CD4-positive, alpha-beta T cell treated with Interleukin-4 for 1 hour (primary cell): Measurements from ENCODE around the gene PKNOX2.

Experiments
- DNase-seq, 2 donors: peaks; one replicate each; pipeline ENCODE4 v3.0.0-alpha.2; 2020 to 2022

The PKNOX2 gene

DNA sequence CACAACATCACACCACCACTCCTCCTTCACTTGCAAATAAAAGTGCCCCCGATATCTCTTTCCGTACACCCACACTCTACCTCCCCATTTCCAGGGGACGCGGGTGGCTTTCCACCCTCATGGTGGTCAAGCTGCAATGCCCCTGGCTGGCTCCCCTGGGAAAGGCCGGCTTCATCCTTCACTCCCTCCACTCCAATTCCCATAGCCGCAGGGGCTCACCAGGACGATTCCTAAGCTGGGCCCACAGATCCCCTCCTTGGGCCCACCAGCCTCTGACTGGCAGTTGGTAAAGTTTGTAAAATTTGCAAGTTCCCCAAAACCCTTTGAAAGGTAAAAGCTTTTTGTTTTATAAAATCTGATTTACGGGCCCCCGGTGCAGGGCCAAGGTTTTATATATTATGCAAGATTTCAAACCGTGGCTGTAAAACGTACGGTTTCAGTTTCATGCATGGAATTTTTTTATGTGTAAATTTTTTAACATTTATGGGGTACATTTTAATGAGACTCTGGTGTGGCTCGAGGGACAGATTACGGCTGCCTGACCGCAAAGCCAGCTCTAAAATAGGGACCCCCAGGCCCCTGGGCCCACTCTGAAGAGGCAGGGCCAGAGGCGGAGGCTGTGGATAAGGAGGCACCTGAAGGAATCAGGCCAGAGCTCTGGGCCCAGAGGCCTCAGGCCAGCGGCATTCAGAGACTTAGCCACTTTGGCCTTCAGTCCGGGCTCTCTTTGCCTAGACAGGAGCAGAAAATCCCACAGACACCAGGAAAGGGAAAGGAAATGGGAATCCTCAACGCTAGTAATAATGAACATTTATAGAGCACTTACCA lies 225.0 kb downstream of the PKNOX2 start:
- no peak for DNase-seq

DNA sequence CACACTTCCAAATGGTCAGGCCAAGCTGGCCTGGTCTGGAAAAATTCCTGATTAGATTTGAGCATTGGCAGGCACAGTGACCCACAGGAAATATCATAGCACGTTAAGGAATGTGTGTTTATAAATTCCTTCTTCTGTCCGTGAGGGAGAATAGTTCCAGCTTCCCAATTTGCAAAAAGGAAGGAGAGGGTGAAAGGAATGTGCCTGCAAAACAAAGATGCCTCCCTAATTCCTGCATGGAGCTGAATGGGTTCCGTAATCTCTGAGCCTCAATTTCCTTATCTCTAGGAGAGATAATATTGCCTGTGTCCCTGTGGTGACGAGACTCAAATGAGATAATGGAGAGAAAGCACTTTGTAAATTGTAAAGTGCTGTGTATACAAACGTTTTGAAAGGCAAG lies 226.4 kb downstream of the PKNOX2 start:
- DNase-seq, result no peak

DNA sequence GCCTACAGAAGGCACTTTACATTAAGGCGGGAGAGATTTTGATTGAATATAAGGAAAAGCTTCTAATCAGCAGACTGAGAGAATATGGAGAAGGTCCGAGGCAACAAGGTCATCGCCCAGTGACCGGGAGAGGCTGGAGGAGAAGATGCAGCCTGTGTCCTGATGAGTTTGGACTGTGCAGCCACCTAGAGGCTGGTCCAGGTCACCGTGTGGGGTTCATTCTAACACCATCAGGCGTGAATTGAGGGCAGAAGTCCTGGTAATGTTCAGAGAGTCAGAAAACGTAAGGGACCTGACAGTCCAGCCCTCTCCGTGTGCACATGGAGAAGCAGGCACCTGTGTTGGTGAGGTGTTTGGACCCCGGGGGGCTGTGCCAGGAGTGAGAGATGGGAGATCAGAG lies 228.8 kb downstream of the PKNOX2 start:
- DNase-seq, result no peak

DNA sequence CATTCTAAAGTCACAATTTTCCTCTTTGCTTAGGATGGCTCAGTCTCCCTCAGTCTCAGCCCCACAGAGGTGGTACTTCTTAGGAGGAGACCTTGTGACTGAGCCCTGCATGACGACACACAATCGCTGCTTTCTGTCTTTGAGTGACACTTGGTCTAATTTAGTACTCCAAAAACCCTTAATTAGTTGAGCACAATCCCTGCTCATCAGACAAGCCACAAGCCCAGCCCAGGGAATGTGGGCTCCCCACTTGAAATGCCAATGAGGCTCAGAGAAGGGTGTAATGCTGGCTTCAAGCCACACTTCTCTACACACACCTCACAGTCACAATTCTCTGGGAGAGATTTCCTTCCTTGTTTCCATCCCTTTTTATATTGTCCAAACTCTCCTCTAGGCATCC lies 229.7 kb downstream of the PKNOX2 start:
- no peak for DNase-seq

DNA sequence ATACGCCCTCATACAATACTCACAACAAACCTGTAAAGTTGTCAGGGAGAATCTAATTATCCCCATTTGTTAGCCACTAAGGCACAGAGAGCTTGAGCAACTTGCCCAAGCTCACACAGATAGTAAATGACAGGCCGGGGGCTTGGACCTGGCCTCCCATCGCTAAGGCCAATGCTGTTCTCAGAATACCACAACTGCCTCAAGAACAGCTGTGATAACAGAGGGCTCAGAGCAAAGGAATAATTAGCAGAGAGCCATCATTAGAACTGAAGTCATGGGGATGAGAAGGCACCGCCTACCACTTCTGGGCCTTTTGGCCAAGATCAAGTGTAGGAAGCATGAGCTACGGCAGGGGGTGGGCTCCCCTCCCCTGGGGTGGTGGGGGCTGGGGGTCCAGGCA lies 232.9 kb downstream of the PKNOX2 start:
- DNase-seq, result no peak

DNA sequence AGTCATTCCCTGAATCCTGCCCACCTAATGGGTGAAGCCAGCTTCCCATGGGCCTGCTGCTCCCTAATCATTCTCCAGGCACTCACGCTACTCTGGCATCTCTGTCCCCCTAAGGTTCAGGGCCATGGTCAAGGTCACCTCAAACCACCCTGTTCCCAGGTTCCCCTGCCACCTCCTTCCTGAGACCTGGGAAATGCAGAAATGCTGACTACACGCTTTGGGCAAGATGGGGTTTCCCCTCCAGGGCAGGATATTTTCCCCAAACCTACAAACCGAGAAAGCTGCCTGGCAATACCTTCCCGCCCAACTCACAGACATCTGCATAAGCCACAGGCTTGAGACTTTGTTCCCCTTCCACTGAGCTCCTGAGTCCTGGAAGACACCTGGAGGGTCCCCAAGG lies 233.9 kb downstream of the PKNOX2 start:
- DNase-seq, result no peak

DNA sequence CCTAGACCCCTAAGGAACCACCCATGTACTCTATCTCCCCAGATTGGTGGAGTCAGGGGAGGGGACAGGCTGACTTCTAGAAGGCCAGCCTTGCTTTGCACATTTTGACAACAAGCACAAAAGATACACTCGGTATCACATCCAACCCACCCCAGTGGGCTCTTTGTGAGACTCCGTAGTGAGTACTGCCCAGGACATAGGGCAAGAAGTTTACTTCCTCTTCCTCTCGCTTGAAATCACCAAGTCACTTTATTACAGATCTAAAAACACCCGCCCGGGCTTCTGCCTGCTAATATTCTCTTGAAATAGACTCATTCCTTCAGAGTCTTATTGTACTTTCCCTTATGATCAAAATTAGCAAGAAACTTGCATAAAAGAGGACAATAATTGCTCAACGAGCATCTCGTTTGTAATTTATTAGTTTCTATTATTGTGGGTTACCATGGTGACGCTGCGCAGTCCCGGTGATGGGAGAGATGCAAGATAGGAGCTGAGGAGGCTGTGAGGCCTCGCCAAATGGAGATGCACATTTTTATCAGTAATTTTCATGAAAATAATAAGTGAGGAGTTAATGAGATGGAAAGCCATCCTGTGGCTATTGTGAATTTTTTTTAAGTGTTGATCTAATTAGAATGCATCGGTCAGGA lies 234.6 kb downstream of the PKNOX2 start:
- DNase-seq, result no peak

DNA sequence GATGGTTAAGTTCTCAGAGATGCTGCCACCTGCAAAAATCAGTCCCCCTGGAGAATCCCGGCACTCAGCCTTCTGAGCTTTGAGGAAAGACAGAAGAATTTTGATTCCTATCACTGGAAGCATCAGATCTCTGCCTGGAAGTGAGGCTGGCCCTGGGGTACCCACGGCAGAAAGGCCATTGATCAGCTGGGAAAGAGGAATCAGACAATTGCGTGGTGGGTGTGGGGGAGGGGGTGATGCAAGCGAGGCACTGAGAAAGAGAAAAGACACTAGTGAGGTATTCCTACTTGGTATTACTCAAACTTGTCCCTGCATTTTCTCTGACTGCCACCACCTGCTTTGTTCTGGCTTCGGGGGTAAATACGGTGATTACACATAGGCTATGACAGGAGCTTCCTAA lies 235.4 kb downstream of the PKNOX2 start:
- no peak for DNase-seq

DNA sequence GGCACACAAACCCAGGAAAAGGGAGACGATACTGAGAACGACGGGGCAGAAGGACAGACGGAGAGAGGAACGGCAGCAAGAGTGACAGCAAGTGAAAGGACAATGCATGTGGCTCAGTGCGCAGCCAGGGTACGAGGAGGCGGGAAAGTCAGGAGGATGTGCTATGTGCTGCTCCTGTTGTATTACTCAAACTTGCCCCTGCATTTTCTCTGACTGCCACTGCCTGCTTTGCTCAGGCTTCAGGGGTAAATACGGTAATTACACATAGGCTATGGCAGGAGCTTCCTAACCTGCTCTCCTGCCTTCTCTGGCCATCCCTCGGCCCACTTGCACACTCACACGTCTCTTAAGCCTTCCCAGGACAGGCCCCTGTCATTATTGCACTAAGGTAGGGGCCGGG lies 236.7 kb downstream of the PKNOX2 start:
- DNase-seq, result no peak

DNA sequence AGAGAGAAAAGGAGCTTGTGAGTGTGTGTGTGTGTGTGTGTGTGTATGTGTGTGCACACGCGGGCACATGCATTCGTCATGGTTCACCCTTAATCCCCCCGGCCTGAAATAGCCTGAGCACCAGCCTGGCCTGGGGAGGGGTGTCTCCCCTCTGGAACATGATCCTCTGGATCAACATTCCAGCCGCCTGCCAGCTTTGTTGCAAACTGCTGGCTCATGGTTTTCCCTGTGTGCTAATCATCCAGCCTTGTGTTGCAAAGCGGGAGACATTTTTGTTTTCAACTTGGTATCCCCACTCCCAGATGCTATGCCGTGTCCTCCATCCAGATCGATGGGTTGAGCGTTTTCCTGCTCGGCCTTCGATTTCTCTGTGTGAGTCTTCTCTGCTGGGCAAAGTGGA lies 237.2 kb downstream of the PKNOX2 start:
- DNase-seq, result no peak

DNA sequence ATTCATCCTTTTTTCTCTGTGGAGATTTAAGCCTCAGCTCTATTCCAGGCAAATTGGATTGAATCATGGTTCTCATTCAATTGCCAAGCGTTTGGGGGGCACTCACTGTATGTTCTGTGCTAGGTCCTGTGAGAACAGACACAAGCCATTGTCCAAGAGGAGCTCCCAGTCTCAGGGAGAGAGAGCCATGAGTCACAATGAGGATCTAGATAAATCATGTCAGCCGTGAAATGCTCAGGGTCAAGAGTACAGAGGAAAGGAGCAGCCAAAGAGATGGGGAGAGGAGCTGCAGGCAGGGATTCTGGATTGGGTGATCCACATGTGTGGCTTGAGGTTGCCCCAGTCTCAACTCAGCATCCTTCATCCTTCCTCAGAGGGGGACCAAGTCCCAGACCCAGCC lies 237.9 kb downstream of the PKNOX2 start:
- DNase-seq, result no peak

DNA sequence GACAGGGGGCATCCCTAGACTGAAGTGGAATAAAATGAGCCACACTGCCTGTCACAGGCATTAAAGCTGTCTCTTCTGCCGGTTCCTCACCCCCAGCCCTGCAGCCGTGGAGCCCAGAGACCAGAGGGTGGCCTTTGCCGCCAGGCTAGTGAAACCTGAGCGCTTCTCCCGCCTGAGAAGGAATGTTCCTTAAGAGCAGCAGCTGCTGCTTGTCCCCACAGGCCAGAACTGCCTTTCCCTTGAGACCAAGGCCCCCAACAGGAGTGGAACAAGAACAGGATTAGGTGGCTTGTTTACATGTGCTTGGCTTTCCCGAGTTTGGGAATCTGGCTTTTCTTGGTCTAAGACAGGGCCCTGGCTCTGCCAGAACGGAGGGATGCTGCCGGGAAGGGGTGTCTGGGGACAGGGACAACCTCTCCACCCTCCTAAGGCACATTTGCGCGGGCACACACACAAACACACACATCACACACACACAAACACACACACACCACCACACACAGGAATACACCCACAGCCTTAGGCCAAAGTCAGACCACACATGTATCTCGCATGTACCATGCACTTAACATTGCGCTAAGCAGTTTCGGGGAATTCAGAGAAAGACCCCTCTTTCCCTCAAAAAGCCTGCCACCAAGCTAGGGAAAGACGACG lies 239.7 kb downstream of the PKNOX2 start:
- no peak for DNase-seq

DNA sequence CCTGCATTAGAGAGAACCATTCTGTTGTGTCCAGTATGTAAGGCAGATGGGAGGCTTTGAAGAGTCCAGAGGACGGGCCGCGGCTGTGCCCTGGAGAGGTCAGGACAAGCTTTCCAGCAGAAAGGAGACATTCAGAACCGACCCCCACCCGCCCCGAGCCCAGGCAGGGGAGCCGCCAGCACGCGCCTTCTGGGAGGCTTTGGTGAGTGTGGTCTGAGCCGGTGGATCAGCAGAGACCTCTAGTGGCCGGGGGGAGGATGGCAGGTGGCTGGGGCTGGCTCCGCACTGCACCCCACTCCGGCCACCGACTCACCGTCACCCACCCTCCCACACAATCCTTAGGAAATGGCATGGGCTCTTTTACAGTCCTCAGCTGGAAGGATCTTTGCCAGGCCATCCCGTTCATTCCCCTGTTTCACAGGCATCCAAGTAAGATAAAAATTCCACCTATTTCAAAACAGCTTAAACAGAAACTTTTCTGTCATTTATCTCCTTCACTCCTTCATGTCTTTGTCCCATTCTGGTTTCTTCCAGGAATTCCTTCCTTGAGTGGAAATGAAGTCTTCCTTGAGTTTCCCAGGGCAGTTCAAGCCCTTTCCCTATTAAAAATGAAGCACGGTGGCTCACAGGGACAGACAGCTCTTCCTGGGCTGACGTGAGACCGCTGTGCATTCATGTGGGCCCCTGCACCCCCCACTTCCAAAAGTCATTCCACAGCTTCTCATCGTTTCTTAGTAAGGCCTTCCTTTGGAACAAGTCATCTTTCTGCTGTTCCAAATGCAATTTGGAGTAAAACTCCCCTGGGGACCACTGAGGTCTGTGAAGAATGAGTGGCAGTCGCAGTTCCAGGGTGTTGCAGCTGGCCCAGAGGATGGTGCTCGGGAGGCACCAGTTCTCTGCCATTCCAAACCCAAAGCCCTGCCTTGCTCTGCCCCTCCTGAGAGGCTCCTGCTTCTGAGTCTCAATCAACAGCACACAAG lies 240.6 kb downstream of the PKNOX2 start:
- peak; percentile 44 to 55 for DNase-seq

DNA sequence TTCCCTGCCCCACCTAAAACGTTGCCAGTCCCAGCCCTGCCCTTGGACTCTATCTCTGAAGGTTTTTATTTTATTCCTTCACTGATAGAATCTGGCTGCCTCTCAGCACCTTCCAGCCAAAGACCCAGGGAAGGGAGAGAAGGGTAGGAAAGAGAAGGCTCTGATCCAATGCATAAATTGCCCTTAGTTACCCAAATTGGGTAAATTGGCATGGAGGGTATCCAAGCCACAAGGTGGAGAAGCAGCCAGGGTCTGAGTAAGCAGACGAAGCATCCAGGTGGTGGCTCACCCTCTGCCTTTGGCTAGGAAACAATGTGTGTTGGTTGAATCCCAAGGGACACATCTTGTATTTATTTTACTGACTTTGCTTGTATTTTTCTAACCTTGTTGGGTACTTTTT lies 242.5 kb downstream of the PKNOX2 start:
- no peak for DNase-seq

DNA sequence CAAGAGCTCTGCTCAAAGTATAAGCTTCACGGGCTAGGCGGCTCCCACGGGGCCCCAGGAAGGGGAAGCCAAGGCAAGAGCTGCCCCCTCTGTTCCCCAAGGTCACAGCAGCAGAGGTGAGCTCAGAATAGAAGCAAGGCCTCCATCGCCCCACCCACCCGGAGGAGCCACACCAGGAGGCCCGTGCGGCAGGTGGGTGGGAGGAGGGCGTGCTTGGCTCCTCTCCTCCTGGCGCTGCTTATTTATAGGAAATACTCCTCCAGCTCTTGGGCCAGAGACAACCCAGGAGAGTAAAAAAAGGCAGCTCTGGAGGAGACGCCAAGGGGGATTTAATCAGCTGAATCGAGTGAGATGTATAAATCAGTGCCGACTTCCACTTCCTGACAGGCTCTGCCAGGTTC lies 243.8 kb downstream of the PKNOX2 start:
- DNase-seq, result no peak

DNA sequence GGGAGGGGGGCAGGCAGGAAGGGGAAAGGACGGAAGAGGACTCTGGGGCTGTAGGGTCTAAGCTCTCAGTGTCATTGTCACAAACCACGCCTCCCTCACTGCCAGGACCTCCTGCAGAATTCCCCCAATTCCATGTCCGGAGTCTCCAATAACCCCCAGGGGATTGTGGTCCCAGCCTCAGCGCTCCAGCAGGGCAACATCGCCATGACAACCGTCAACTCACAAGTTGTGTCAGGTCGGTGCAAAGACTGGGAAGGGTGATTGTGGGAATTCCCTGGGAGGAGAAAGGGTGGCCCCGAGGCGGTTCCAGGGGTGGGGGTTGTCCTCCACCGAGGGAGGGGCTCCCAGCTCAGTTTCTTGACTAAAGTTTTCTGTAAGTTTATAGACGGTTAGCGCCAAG lies 245.5 kb downstream of the PKNOX2 start:
- no peak for DNase-seq

DNA sequence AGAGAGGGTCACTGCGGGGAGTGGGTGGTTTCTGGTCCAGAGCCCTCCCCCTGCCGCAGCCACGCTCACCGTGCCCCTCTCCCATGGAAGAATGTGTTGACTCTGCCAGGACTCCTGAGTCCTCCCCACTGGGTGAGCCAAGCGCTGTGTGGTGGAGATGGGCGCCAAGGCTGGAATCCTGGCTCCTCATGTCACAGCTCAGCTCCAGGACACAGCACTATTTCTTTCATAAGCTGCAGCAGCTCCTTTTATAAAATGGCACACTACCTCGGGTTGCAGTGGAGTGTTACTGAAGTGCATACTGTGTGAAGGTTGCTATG lies 247.6 kb downstream of the PKNOX2 start:
- no peak for DNase-seq

DNA sequence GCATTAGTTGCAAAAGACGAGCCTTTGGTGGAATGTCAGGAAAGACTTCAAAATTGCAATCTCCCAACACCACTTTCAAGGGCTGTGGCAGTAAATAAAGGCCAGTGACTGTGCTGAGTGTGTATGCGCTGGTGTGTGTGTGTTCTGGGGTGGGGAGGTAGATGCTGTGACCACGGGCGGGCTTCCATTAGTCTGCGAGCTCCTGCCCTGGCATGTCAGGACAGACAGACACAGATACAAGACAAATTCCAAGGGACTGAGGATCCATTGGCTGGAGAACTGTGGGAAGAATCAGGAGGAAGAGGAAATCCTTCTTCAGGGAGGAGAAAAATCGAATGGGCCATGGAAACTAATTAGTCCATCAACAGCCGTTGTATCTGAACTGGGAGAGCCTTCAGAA lies 248.0 kb downstream of the PKNOX2 start:
- DNase-seq, result no peak

DNA sequence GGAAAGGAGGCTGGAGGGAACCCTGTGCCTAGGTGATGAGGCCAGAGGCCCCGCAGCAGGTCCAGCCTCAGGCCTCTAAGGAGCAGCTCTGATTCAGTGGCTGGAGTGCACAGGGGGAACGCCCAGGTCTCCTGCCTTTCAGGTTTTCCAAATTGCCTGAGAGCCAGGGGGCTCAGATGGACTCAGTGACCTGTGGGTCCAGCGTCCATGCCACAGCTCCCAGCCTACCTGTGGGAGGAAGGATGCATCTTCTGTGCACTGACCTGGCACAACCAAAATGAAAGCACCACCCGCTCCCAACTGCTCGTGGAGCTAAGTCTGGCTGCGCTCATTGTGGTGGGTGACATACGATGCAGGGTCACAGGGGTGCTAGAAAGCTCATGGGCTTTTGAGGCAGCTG lies 248.7 kb downstream of the PKNOX2 start:
- DNase-seq, result no peak

DNA sequence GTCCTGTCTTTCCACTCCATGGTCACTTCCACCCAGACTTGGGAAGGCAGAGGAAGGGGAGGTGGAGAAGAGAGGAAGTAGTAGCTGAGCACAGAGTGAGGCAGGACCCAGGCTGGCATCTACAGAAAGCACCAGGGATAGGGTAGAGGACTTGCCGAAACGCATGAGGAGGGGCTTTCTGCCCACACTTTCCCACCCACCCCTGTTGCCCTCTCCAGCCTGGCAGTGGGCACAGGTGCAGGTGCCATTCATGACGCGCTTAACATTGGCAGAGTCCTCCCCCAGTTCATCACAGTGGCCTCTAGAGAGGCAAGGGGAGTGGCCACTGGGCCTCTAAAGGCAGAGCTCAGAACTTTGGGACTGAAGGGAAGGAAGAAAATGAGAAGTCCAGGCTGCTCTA lies 249.6 kb downstream of the PKNOX2 start:
- no peak for DNase-seq

DNA sequence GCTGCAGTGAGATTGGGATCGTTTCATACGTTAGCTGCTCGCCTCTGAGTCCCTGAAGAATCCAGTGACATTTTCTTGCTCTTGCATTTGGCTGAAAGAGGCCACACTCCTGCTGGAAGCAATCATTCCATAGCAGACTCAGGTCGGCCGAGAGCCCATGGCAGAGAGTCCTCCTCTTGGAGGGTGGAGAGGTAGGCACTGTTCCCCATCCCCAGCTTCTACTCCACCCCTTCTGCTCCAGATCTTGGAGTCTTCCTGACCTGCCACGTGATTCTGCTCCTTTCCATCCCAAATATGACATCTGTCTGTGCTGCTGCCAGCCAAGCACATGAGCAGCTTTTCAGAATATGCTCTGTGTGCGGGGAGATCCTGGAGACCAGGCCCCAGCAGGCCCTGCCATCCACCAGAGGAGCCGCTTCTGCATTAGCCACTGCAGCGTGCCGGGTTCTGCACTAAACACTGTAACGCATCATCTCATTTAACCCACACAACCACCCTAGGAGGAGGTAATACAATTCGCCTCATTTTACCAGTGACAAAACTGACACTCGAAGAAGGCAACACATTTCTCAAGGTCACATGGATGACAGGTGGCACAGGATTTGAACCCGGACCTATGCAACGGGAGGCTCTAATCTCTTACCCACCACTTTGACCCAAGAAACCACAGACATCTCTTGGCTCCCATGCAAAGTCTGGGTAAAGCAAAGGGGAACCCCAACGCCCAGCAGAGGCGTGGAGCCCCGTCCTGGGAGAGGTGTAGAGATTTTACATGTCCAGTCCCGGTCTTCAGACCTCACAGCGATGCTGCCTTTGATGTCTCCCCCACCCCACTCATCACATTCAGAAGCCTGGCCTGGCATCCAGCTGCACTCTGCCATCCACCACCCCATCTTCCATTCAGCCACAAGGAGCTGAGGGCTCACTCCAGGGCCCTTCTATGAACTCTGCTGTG lies 252.7 kb downstream of the PKNOX2 start:
- DNase-seq, result no peak

DNA sequence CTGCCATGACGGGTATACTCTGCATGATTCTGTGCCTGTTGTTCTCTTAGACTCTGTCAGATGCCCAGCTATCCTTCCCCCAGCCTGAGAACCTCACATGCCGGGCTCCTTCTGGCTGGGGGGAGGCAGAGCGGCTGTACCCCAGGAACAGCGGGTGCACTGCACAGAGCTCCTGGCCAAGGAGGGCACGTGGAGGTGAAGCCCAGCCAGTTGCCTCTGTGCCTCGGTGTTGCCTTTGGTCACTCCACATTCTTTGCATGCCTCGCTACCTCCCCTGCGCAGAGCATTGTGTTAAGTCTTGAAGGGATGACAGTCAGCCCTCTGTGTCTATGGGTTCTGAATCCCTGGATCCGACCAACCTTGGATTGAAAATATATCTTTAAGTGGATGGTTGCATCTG lies 253.8 kb downstream of the PKNOX2 start:
- no peak for DNase-seq
